GM23338 (cell line): ENCODE data around the gene SLC16A11. TPM values are rescaled to one million over a fixed set of nuclear protein-coding genes. Genes with fewer than 3 reads are reported as not detected.

Experiments used
- ATAC-seq: fragments of 200-7000 bp; cut with Tn5 transposase; 3 replicates; pipeline ENCODE4 v1.9.1; 2020
- DNase-seq: peaks from one replicate; pipeline ENCODE4 v3.0.0-alpha.2; 2015; ENCODE audit warnings: low spot score
- H2AFZ ChIP-seq: fragments of 200-600 bp; sonication (generic); 2 replicates; pipeline ENCODE4 v1.8.0; 2016; ENCODE audit warnings: antibody characterized with exemption, mild to moderate bottlenecking, moderate library complexity
- H3F3A ChIP-seq: fragments of 200-600 bp; sonication (generic); replicated peaks from 2 replicates; pipeline ENCODE4 v1.8.0; 2017; ENCODE audit warnings: antibody characterized with exemption, mixed run types, low read depth
- H3K27ac ChIP-seq: fragments of 200-600 bp; sonication (generic); 2 replicates; pipeline ENCODE4 v1.6.1; 2016; ENCODE audit warnings: low read depth
- H3K27me3 ChIP-seq: fragments of 200-600 bp; sonication (generic); 2 replicates; pipeline ENCODE4 v1.8.0; 2016; ENCODE audit warnings: mild to moderate bottlenecking, mixed run types, moderate library complexity; ENCODE audit not compliant: insufficient read depth
- H3K36me3 ChIP-seq: fragments of 200-600 bp; sonication (generic); 2 replicates; pipeline ENCODE4 v1.8.0; 2016; ENCODE audit warnings: mild to moderate bottlenecking; ENCODE audit not compliant: insufficient read depth
- H3K4me1 ChIP-seq: fragments of 200-600 bp; sonication (generic); 2 replicates; pipeline ENCODE4 v1.8.0; 2016; ENCODE audit warnings: mild to moderate bottlenecking, moderate library complexity; ENCODE audit not compliant: insufficient read depth
- H3K4me2 ChIP-seq: fragments of 200-600 bp; sonication (generic); 2 replicates; pipeline ENCODE4 v1.7.1; 2017; ENCODE audit warnings: mixed run types
- H3K4me3 ChIP-seq: fragments of 200-600 bp; sonication (generic); 2 replicates; pipeline ENCODE4 v1.6.1; 2016; ENCODE audit warnings: mixed run types
- H3K79me2 ChIP-seq: fragments of 200-600 bp; sonication (generic); replicated peaks from 2 replicates; pipeline ENCODE4 v1.8.0; 2017; ENCODE audit warnings: mild to moderate bottlenecking; ENCODE audit not compliant: insufficient read depth
- H3K9me2 ChIP-seq: fragments of 200-600 bp; sonication (generic); 2 replicates; pipeline ENCODE4 v1.8.0; 2017; ENCODE audit not compliant: insufficient read depth
- H4K20me1 ChIP-seq: fragments of 200-600 bp; sonication (generic); replicated peaks from 2 replicates; pipeline ENCODE4 v1.8.0; 2017; ENCODE audit warnings: mild to moderate bottlenecking; ENCODE audit not compliant: insufficient read depth
- H3K27ac Mint-ChIP-seq: 2 replicates; pipeline ENCODE4 v1.8.0; 2020; ENCODE audit warnings: inconsistent platforms, mild to moderate bottlenecking, moderate library complexity, mixed read lengths
- H3K27me3 Mint-ChIP-seq: 3 replicates; pipeline ENCODE4 v1.8.0; 2022; ENCODE audit warnings: low read depth, mild to moderate bottlenecking, moderate library complexity, mixed read lengths, inconsistent platforms; ENCODE audit not compliant: insufficient read depth, poor library complexity
- H3K36me3 Mint-ChIP-seq: 3 replicates; pipeline ENCODE4 v1.8.0; 2021; ENCODE audit warnings: low read depth, mild to moderate bottlenecking, inconsistent platforms, moderate library complexity, mixed read lengths
- H3K4me1 Mint-ChIP-seq: 3 replicates; pipeline ENCODE4 v1.8.0; 2020; ENCODE audit warnings: mild to moderate bottlenecking, inconsistent platforms, mixed read lengths
- H3K4me3 Mint-ChIP-seq: 3 replicates; pipeline ENCODE4 v1.8.0; 2021; ENCODE audit warnings: moderate library complexity, mild to moderate bottlenecking, inconsistent platforms, mixed read lengths
- H3K9me3 Mint-ChIP-seq: 3 replicates; pipeline ENCODE4 v1.8.0; 2020; ENCODE audit warnings: moderate library complexity, mild to moderate bottlenecking, inconsistent platforms, mixed read lengths
- CREB1 ChIP-seq: fragments of 250-450 bp; sonication (Bioruptor Pico); IDR thresholded peaks from 2 replicates; pipeline ENCODE4 v1.5.0; 2020; ENCODE audit warnings: low read depth, mild to moderate bottlenecking, moderate library complexity
- ETS1 ChIP-seq: IDR thresholded peaks from 2 replicates; pipeline ENCODE4 v1.6.1; 2016; ENCODE audit warnings: antibody characterized with exemption
- EZH2 ChIP-seq: fragments of 200-600 bp; sonication (generic); IDR thresholded peaks from one replicate; pipeline ENCODE4 v1.8.0; 2017; ENCODE audit warnings: antibody characterized with exemption, mild to moderate bottlenecking, low read depth; ENCODE audit not compliant: unreplicated experiment
- EZH2phosphoT487 ChIP-seq: fragments of 200-600 bp; sonication (generic); IDR thresholded peaks from one replicate; pipeline ENCODE4 v1.8.1; 2018; ENCODE audit warnings: antibody characterized with exemption; ENCODE audit not compliant: unreplicated experiment
- JUNB ChIP-seq: IDR thresholded peaks from one replicate; pipeline ENCODE4 v1.6.1; 2016; ENCODE audit warnings: antibody characterized with exemption; ENCODE audit not compliant: unreplicated experiment
- NANOG ChIP-seq: IDR thresholded peaks from 2 replicates; pipeline ENCODE4 v1.6.1; 2016; ENCODE audit warnings: antibody characterized with exemption, borderline replicate concordance
- POLR2AphosphoS5 ChIP-seq: IDR thresholded peaks from 2 replicates; pipeline ENCODE4 v1.6.1; 2016; ENCODE audit warnings: antibody characterized with exemption, low read depth
- STAT1 ChIP-seq: IDR thresholded peaks from one replicate; pipeline ENCODE4 v1.6.1; 2016; ENCODE audit warnings: antibody characterized with exemption; ENCODE audit not compliant: unreplicated experiment
- ZNF114 ChIP-seq: fragments of 250-450 bp; sonication (Bioruptor Pico); IDR thresholded peaks from 2 replicates; pipeline ENCODE4 v1.5.0; 2020; ENCODE audit warnings: mild to moderate bottlenecking, moderate library complexity
- ZNF331 ChIP-seq: fragments of 250-450 bp; sonication (Bioruptor Pico); IDR thresholded peaks from 2 replicates; pipeline ENCODE4 v1.5.0; 2020; ENCODE audit warnings: low read depth, mild to moderate bottlenecking, moderate library complexity
- ZNF462 ChIP-seq: fragments of 250-450 bp; sonication (Bioruptor Pico); IDR thresholded peaks from 2 replicates; pipeline ENCODE4 v1.5.0; 2020; ENCODE audit warnings: mild to moderate bottlenecking, moderate library complexity
- polyA plus RNA-seq: library from polyadenylated mRNA; unstranded; fragments of >200 nt; fragmentation: Nextera tagmentation; extraction: Ambion mirVana; gene quantifications from 2 replicates; pipeline ENCODE4 v1.2.1, GENCODE V29; 2016
- total RNA-seq: library from RNA; depleted of rRNA; stranded (reverse); fragments of >200 nt; shearing (Covaris generic); gene quantifications from 2 replicates; pipeline ENCODE4 v1.2.3, GENCODE V29; 2014
- TF ChIP-seq, protein P1 (sequence below), 2 experiments: fragments of 200-600 bp in 1 of 2; sonication (generic) in 1 of 2; conservative IDR thresholded peaks; 2 replicates each; pipeline versions ENCODE4 v1.5.1 to v1.6.1; 2016 to 2017; ENCODE audit warnings: antibody characterized with exemption in 2 of 2, low read depth in 2 of 2, mild to moderate bottlenecking in 2 of 2, moderate library complexity in 1 of 2
- TF ChIP-seq, protein P2 (sequence below): IDR thresholded peaks from one replicate; pipeline ENCODE4 v1.6.1; 2018; ENCODE audit warnings: antibody characterized with exemption; ENCODE audit not compliant: unreplicated experiment

Gene SLC16A11
- total and polyA plus RNA-seq, 2 experiments from 2014 or later: 0.42 to 0.68 TPM

- TF ChIP-seq ZNF114 (CRISPR knock-in tag): no peak
- no peak for TF ChIP-seq EZH2
- TF ChIP-seq STAT1: no peak
Observed at GRCh38 chr17:7070712-7071111, 26.8 kb upstream of the SLC16A11 start (continued).

DNA sequence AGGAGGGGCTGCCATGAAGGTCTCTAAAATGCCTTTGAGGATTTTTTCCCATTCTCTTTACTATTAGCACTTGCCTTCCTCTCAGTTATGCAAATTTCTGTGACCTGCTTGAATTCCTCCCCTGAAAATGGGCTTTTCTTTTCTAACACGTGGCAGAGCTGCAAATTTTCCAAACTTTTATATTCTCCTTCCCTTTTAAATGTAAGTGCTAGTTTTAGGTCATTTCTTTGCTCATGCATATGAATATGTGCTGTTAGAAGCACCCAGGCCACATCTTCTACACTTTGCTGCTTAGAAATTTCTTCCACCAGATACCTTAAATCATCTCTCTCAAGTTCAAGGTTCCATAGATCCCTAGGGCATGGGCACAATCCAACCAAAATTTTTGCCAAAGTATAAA lies 24.4 kb upstream of the SLC16A11 start:
- Histone ChIP-seq H2AFZ (no peak overlapping the region), H3F3A (no peaks in the 10 kb centered on the region), H4K20me1 (no peaks in the 10 kb centered on the region), H3K79me2 (no peaks in the 10 kb centered on the region), H3K4me1 (no peaks in the 10 kb centered on the region), H3K4me2 (no peak overlapping the region), H3K36me3 (no peaks in the 10 kb centered on the region), H3K4me3 (no peak overlapping the region), H3K27me3 (no peaks in the 10 kb centered on the region), H3K27ac (no peak overlapping the region), H3K9me2 (no peaks in the 10 kb centered on the region)
- no peak overlapping the region for H3K4me3 Mint-ChIP-seq
- H3K36me3 Mint-ChIP-seq: peaks cover 22% of the 10 kb centered on the region
- peaks cover 14% of the 10 kb centered on the region for H3K27me3 Mint-ChIP-seq
- no peaks in the 10 kb centered on the region; the same call in 2 of the 3 replicates for H3K4me1 Mint-ChIP-seq
- TF ChIP-seq, protein P1, sequence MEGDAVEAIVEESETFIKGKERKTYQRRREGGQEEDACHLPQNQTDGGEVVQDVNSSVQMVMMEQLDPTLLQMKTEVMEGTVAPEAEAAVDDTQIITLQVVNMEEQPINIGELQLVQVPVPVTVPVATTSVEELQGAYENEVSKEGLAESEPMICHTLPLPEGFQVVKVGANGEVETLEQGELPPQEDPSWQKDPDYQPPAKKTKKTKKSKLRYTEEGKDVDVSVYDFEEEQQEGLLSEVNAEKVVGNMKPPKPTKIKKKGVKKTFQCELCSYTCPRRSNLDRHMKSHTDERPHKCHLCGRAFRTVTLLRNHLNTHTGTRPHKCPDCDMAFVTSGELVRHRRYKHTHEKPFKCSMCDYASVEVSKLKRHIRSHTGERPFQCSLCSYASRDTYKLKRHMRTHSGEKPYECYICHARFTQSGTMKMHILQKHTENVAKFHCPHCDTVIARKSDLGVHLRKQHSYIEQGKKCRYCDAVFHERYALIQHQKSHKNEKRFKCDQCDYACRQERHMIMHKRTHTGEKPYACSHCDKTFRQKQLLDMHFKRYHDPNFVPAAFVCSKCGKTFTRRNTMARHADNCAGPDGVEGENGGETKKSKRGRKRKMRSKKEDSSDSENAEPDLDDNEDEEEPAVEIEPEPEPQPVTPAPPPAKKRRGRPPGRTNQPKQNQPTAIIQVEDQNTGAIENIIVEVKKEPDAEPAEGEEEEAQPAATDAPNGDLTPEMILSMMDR (conservative IDR thresholded peaks at IDR 0.05; ENCODE audit: low read depth in 2 of 2): no peak
- TF ChIP-seq EZH2: no peak
- TF ChIP-seq ETS1: no peak
- TF ChIP-seq CREB1 (CRISPR knock-in tag): no peak
- no peak for TF ChIP-seq ZNF114 (CRISPR knock-in tag)
- TF ChIP-seq JUNB: no peak
- no peak for TF ChIP-seq ZNF462
- TF ChIP-seq POLR2AphosphoS5: no peak
- no peak for TF ChIP-seq EZH2phosphoT487
- TF ChIP-seq STAT1: no peak
- TF ChIP-seq, protein P2, sequence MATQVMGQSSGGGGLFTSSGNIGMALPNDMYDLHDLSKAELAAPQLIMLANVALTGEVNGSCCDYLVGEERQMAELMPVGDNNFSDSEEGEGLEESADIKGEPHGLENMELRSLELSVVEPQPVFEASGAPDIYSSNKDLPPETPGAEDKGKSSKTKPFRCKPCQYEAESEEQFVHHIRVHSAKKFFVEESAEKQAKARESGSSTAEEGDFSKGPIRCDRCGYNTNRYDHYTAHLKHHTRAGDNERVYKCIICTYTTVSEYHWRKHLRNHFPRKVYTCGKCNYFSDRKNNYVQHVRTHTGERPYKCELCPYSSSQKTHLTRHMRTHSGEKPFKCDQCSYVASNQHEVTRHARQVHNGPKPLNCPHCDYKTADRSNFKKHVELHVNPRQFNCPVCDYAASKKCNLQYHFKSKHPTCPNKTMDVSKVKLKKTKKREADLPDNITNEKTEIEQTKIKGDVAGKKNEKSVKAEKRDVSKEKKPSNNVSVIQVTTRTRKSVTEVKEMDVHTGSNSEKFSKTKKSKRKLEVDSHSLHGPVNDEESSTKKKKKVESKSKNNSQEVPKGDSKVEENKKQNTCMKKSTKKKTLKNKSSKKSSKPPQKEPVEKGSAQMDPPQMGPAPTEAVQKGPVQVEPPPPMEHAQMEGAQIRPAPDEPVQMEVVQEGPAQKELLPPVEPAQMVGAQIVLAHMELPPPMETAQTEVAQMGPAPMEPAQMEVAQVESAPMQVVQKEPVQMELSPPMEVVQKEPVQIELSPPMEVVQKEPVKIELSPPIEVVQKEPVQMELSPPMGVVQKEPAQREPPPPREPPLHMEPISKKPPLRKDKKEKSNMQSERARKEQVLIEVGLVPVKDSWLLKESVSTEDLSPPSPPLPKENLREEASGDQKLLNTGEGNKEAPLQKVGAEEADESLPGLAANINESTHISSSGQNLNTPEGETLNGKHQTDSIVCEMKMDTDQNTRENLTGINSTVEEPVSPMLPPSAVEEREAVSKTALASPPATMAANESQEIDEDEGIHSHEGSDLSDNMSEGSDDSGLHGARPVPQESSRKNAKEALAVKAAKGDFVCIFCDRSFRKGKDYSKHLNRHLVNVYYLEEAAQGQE: no peak
- no peak for TF ChIP-seq ZNF331 (CRISPR knock-in tag)
- no peak for TF ChIP-seq NANOG
- DNase-seq: no peak
- no peak for ATAC-seq
- no peak overlapping the region for H3K27ac Mint-ChIP-seq
- peaks cover 33% of the 10 kb centered on the region for H3K9me3 Mint-ChIP-seq
